HT1080 (cell line): Measurements from ENCODE around the gene BOLA2B. TPM values are rescaled to one million over a fixed set of nuclear protein-coding genes. Genes with fewer than 3 reads are reported as not detected.

Experiments used
- DNase-seq: peaks from one replicate; pipeline ENCODE4 v3.0.0-alpha.2; 2015; ENCODE audit warnings: low read depth
- small RNA-seq: library from RNA; depleted of rRNA; stranded (forward); fragments of <200 nt; gene quantifications from one replicate; pipeline ENCODE3, GENCODE V24; 2014
- total RNA-seq: library from RNA; depleted of rRNA; stranded (reverse); fragments of >200 nt; shearing (Covaris generic); gene quantifications from 2 replicates; pipeline ENCODE4 v1.2.3, GENCODE V29; 2014; rRNA removed

The BOLA2B gene
- total RNA-seq, 1 experiment from 2014 or later: 67.0 TPM

- DNase-seq: no peak
Measured at GRCh38 chr16:30144917-30145316, 48.5 kb downstream of the BOLA2B start.

- no peak for DNase-seq
Measured at GRCh38 chr16:30144017-30144416, 49.4 kb downstream of the BOLA2B start.

- no peak for DNase-seq
Measured at GRCh38 chr16:30143347-30143702, 50.1 kb downstream of the BOLA2B start.

Small RNA genes within 50 kb of the gene (small RNA-seq; reads per million reads assigned to genes)
- gene AC106782.4: not detected

Other genes starting within 250 kb of the BOLA2B start
- 38.0 and 39.0 TPM in 2 replicates for gene TMEM219, start 231.6 kb downstream of the BOLA2B start, total RNA-seq
- 38.4 and 40.0 TPM in 2 replicates for gene TAOK2, start 219.8 kb downstream of the BOLA2B start, total RNA-seq
- gene HIRIP3, start 198.0 kb downstream of the BOLA2B start, total RNA-seq: 24.3 and 33.8 TPM in 2 replicates
- gene INO80E, start 197.4 kb downstream of the BOLA2B start, total RNA-seq: 80.1 and 94.7 TPM in 2 replicates
- 0.10 and 0.63 TPM in 2 replicates for gene DOC2A, start 182.6 kb downstream of the BOLA2B start, total RNA-seq
- not detected in 2 replicates for gene C16orf92, start 170.5 kb downstream of the BOLA2B start, total RNA-seq
- gene TLCD3B, start 162.4 kb downstream of the BOLA2B start, total RNA-seq: 0.11 and 0.13 TPM in 2 replicates
- gene ALDOA, start 127.9 kb downstream of the BOLA2B start, total RNA-seq: 1,753 and 2,052 TPM in 2 replicates
- gene PPP4C, start 117.7 kb downstream of the BOLA2B start, total RNA-seq: 217 and 241 TPM in 2 replicates
- 0.59 and 0.90 TPM in 2 replicates for gene TBX6, start 101.7 kb downstream of the BOLA2B start, total RNA-seq
- 0.48 and 2.7 TPM in 2 replicates for gene YPEL3, start 97.5 kb downstream of the BOLA2B start, total RNA-seq
- 0.06 and 2.1 TPM in 2 replicates for gene GDPD3, start 80.1 kb downstream of the BOLA2B start, total RNA-seq
- gene MAPK3, start 70.4 kb downstream of the BOLA2B start, total RNA-seq: 18.4 and 22.9 TPM in 2 replicates
- gene CORO1A, start 10.1 kb downstream of the BOLA2B start, total RNA-seq: 7.1 and 9.1 TPM in 2 replicates
- 93.6 and 98.4 TPM in 2 replicates for gene SLX1A, start 209 bp upstream of the BOLA2B start, total RNA-seq
- 3.8 and 15.1 TPM in 2 replicates for gene SULT1A3, start 5.6 kb upstream of the BOLA2B start, total RNA-seq
- gene NPIPB13, start 54.8 kb upstream of the BOLA2B start, total RNA-seq: 0.79 and 1.4 TPM in 2 replicates
- gene CD2BP2, start 161.6 kb upstream of the BOLA2B start, total RNA-seq: 70.0 and 77.7 TPM in 2 replicates
- 33.4 and 37.2 TPM in 2 replicates for gene TBC1D10B, start 176.8 kb upstream of the BOLA2B start, total RNA-seq
- not detected in 2 replicates for gene MYL11, start 181.1 kb upstream of the BOLA2B start, total RNA-seq
- gene SEPTIN1, start 188.9 kb upstream of the BOLA2B start, total RNA-seq: 0.26 and 0.43 TPM in 2 replicates
- 12.2 and 13.6 TPM in 2 replicates for gene ZNF48, start 201.8 kb upstream of the BOLA2B start, total RNA-seq
- gene ZNF771, start 213.9 kb upstream of the BOLA2B start, total RNA-seq: 14.0 and 16.1 TPM in 2 replicates
- gene DCTPP1, start 236.4 kb upstream of the BOLA2B start, total RNA-seq: 47.1 and 71.1 TPM in 2 replicates